Lower leg skin (tissue), 4 donors: Measurements from ENCODE around the gene GNL3. TPM values are rescaled to one million over a fixed set of nuclear protein-coding genes. Genes with fewer than 3 reads are reported as not detected.
A peak's percentile ranks its signal among the peaks of the same experiment; 100 is the strongest.

Experiments used
- DNase-seq, 2 donors: peaks; one replicate each; pipeline ENCODE4 v3.0.0-alpha.2; 2019; ENCODE audit warnings: low spot score in 2 of 2
- H3K4me3 ChIP-seq: fragments of 200-600 bp; sonication (generic); 2 replicates; pipeline ENCODE4 v1.5.1; 2017; ENCODE audit warnings: mild to moderate bottlenecking, low read depth; ENCODE audit not compliant: poor library complexity, severe bottlenecking
- CTCF ChIP-seq, 3 donors: fragments of 450-650 bp; IDR thresholded peaks; one replicate each; pipeline ENCODE4 v1.5.1; 2016; ENCODE audit warnings: antibody characterized with exemption in 3 of 3, mild to moderate bottlenecking in 3 of 3, moderate library complexity in 2 of 3
- POLR2A ChIP-seq, 2 donors: fragments of 450-650 bp; IDR thresholded peaks; one replicate each; pipeline ENCODE4 v1.6.1; 2016 to 2017; ENCODE audit warnings: antibody characterized with exemption in 2 of 2, mild to moderate bottlenecking in 1 of 2, moderate library complexity in 1 of 2
- WGBS, 2 donors: methylation state at CpG; one replicate each; pipeline ENCODE4 v1.1.5; 2018; 5-methylcytosine and 5-hydroxymethylcytosine counted together
- intact Hi-C: fragments of 100-400 bp; cut with DNase I; formaldehyde crosslinking; loops from one replicate; pipeline ENCODE4 v1.15.0; 2023; ENCODE audit warnings: low total_unique reads
- total RNA-seq, 4 donors: library from RNA; depleted of rRNA; stranded (reverse); fragments of >200 nt; gene quantifications; one replicate each; pipeline ENCODE4 v1.1.0, GENCODE V29; 2016

Gene GNL3
- total RNA-seq, 4 donors from 2014 or later, result 79.3 to 111 (median 86.4) TPM

- DNase-seq, result no peak
- TF ChIP-seq POLR2A (IDR thresholded peaks at IDR 0.05) (no peak), CTCF (IDR thresholded peaks at IDR 0.05) (no peak)
- no peak overlapping the region for H3K4me3 ChIP-seq
- WGBS, 2 donors, result 68 to 81% methylated on average over 2 of the region's 2 CpGs
- intact Hi-C loops, result no loop called here
Measured at GRCh38 chr3:52696830-52697631, 11.2 kb downstream of the GNL3 start.

- TF ChIP-seq POLR2A (IDR thresholded peaks at IDR 0.05) (no peak), CTCF (IDR thresholded peaks at IDR 0.05) (no peak)
- H3K4me3 ChIP-seq, result no peak overlapping the region
- WGBS, 2 donors, result 94 to 95% methylated on average over 4 of the region's 4 CpGs
- intact Hi-C loops, result no loop called here
- DNase-seq, result no peak
Measured at GRCh38 chr3:52697632-52697965, 11.8 kb downstream of the GNL3 start.

- intact Hi-C loops, result no loop called here
- 86 to 88% methylated on average over 7 of the region's 7 CpGs for WGBS, 2 donors
- TF ChIP-seq POLR2A (IDR thresholded peaks at IDR 0.05) (no peak), CTCF (IDR thresholded peaks at IDR 0.05) (no peak)
- no peak for DNase-seq
- no peak overlapping the region for H3K4me3 ChIP-seq
Measured at GRCh38 chr3:52703341-52703740, 17.5 kb downstream of the GNL3 start.

- intact Hi-C loops, result no loop called here
- TF ChIP-seq CTCF (IDR thresholded peaks at IDR 0.05) (no peak), POLR2A (IDR thresholded peaks at IDR 0.05) (no peak)
- WGBS, 2 donors, result 0 to 1% methylated on average over 15 to 22 of the region's 22 CpGs
- H3K4me3 ChIP-seq, result peak overlapping the region; percentile 63
- peak in 1 of 2 donors; percentile 25 for DNase-seq
Measured at GRCh38 chr3:52704611-52705437, 19.0 kb downstream of the GNL3 start.

GRCh38 chr3:52705438-52705687, 19.5 kb downstream of the GNL3 start:
- intact Hi-C loops, result no loop called here
- TF ChIP-seq POLR2A (IDR thresholded peaks at IDR 0.05), result no peak
- no peak for TF ChIP-seq CTCF (IDR thresholded peaks at IDR 0.05)
- WGBS, 2 donors, result 0 to 1% methylated on average over 7 to 15 of the region's 25 CpGs
- no peak for DNase-seq
- peak overlapping the region; percentile 63 for H3K4me3 ChIP-seq
